Ishikawa (cell line): ENCODE measurements around the gene GRIN1.

Source experiments
- CEBPB ChIP-seq: IDR thresholded peaks from 2 replicates; pipeline ENCODE4 v1.6.1; 2012
- FOXM1 ChIP-seq: IDR thresholded peaks from 2 replicates; pipeline ENCODE4 v1.6.1; 2012; ENCODE audit warnings: low read depth, borderline replicate concordance
- YY1 ChIP-seq: IDR thresholded peaks from 2 replicates; pipeline ENCODE4 v1.6.1; 2012; ENCODE audit warnings: low read depth
- TF ChIP-seq, protein P1 (sequence below): IDR thresholded peaks from 2 replicates; pipeline ENCODE4 v1.6.1; 2012; ENCODE audit warnings: low read depth, mild to moderate bottlenecking

GRCh38 chr9:137193771-137194170 lies 54.8 kb downstream of the GRIN1 start:
- TF ChIP-seq YY1 (no peak), CEBPB (no peak), FOXM1 (no peak)
- TF ChIP-seq, protein P1, sequence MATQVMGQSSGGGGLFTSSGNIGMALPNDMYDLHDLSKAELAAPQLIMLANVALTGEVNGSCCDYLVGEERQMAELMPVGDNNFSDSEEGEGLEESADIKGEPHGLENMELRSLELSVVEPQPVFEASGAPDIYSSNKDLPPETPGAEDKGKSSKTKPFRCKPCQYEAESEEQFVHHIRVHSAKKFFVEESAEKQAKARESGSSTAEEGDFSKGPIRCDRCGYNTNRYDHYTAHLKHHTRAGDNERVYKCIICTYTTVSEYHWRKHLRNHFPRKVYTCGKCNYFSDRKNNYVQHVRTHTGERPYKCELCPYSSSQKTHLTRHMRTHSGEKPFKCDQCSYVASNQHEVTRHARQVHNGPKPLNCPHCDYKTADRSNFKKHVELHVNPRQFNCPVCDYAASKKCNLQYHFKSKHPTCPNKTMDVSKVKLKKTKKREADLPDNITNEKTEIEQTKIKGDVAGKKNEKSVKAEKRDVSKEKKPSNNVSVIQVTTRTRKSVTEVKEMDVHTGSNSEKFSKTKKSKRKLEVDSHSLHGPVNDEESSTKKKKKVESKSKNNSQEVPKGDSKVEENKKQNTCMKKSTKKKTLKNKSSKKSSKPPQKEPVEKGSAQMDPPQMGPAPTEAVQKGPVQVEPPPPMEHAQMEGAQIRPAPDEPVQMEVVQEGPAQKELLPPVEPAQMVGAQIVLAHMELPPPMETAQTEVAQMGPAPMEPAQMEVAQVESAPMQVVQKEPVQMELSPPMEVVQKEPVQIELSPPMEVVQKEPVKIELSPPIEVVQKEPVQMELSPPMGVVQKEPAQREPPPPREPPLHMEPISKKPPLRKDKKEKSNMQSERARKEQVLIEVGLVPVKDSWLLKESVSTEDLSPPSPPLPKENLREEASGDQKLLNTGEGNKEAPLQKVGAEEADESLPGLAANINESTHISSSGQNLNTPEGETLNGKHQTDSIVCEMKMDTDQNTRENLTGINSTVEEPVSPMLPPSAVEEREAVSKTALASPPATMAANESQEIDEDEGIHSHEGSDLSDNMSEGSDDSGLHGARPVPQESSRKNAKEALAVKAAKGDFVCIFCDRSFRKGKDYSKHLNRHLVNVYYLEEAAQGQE, result no peak
